Activated CD8-positive, alpha-beta memory T cell treated with anti-CD3 and anti-CD28 coated beads for 4 hours (primary cell): ENCODE measurements around the gene ST13.
A peak's percentile ranks its signal among the peaks of the same experiment; 100 is the strongest.
"Not testable (repeated sequence)": the region's sequence is repeated elsewhere in the genome, so short reads cannot be mapped to it uniquely, and the experiment has no call there.

ENCODE experiments used
- DNase-seq, 2 donors: peaks; one replicate each; pipeline ENCODE4 v3.0.0-alpha.2; 2020; ENCODE audit warnings: low read depth in 2 of 2

ST13 gene

DNA sequence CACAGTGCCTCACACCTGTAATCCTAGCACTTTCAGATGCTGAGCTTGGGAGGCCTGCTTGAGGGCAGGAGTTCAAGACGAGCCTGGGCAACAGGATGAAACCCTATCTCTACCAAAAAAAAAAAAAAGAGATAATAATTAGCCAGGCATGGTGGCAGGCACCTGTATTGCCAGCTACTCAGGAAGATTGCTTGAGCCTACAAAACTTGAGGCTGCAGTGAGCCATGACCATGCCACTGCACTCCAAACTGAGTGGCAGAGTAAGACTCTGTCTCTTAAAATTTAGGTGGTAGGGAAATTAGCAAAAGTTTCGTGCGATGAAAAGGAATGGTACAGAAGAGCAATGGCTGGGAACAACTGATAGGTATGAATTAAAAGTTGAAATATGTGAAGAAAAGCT lies 18.0 kb downstream of the ST13 start:
- DNase-seq, result no peak

DNA sequence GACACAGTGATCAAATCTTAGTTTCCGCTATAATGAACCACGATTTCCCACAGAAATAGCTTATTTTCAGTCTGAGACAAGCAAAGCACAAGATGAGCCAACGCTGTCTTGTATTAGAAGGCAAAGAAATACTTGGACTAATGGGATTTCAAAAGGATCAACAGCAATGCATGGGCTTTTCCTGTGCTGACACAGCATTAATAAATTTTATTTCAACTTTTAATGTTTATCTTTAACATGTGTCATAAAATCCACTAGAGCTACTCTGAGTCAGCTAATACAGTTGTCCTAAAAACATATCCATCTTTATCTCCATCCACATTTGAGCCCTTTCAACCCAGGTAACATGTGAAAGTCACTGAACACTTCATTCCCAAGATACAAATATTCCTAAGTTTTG lies 21.8 kb downstream of the ST13 start:
- no peak for DNase-seq

DNA sequence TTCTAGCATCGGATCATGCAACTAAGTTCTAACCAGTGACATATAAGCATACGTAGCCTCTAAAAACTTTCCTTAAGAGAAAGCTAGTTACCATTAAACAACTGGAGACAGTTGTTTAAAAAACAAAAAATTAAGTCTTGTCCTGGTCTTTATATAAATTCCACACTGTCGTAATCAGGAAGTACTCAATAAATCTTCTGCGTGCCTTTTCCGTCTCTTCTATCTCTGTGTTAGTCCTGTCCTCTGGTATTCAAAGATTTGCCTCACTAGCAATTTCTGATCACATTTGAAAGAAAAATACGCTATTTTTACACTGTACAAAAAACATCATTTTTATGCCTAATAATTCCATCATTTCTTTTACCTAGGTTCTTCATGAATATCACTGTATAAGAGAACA lies 27.3 kb downstream of the ST13 start:
- DNase-seq, result no peak

DNA sequence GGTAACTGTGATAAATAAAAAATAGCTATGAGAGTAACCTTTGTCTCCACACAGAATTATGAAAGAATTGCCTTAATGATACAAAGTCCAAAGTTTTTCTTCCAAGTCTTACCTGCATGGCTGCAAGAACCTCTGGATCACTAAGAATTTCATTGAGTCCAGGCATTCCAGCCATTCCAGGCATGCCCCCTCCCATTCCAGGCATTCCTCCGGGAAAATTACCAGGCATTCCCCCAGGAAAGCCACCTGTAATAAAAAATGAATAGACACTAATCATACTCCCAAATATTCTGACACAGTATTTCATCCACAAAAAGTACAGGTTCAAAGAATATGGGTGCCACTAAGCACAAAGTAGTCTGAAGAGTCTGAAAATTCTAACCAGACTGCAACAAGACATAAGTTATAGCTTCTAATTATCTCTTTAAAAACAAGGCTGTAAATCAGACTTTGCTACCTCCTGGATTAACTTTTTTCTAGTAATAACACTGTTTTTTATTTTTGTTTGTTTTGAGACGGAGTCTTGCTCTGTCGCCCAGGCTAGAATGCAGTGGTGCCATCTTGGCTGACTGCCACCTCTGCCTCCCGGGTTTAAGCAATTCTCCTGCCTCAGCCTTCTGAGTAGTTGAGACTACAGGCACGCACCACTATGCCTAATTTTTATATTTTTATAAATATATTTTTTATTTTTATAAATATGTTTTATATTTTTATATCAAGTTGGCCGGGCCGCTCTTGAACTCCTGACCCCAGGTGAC lies 29.3 kb downstream of the ST13 start:
- no peak for DNase-seq

DNA sequence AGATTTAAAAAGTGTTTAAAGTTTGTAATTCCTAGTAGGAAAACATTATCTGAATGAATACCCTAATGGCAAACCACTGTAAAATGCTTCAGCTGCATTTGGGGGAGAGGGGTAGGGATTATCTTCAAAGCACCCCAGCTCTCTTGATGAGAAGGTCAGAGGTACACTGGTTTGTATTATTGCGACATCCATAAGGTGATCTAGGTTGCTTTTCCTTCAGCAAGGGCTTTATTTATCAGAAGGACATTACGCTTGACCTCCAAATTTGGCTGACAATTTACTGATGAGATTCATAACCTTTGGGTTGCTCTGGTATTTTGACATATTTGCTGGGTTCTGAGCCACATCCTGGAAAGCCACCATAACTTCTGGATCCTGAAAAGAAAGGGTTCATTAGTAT lies 30.1 kb downstream of the ST13 start:
- not testable (repeated sequence) for DNase-seq

DNA sequence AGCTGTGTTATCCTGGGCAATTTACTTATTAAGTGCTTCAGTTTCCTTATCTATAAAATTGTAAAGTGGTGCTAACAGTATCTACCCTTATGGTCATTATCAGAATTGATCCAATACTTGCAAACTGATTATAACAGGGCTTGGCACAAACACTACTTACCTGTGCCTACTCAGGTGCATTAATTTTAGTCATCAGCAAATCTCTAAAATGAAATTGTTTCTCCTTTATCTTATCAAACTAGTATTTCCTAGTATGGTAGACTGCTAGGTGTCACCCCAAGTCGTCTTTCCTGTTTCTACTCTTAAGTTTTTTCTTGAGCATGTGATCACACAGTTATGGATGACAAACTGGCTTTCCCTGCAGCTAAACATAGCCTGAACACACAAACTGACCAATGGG lies 33.0 kb downstream of the ST13 start:
- no peak for DNase-seq

DNA sequence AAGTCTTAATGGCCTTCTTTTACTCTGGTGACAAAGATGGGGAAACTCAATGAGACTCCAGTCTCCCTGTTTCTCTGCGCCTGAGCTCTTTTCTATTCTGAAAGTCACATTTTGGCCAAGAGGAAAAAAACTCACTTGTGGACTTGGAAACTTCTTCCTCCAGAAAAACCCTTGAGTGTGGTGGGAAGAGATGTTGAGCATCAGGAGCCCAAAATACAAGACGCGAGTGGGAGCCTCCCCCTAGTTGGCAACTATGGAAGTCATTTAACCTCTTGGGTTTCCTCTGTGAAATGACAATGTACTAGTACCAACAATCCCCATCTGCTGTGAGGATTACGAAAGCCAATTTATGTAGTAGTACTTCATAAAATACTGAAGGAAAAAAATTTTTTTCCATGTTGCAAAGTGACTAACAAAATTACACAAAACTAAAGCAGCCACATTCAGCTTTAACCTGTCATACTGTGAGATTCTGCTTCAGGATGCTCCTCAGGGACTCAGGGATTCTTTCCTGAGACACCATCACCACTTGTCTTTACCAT lies 36.8 kb downstream of the ST13 start:
- no peak for DNase-seq

DNA sequence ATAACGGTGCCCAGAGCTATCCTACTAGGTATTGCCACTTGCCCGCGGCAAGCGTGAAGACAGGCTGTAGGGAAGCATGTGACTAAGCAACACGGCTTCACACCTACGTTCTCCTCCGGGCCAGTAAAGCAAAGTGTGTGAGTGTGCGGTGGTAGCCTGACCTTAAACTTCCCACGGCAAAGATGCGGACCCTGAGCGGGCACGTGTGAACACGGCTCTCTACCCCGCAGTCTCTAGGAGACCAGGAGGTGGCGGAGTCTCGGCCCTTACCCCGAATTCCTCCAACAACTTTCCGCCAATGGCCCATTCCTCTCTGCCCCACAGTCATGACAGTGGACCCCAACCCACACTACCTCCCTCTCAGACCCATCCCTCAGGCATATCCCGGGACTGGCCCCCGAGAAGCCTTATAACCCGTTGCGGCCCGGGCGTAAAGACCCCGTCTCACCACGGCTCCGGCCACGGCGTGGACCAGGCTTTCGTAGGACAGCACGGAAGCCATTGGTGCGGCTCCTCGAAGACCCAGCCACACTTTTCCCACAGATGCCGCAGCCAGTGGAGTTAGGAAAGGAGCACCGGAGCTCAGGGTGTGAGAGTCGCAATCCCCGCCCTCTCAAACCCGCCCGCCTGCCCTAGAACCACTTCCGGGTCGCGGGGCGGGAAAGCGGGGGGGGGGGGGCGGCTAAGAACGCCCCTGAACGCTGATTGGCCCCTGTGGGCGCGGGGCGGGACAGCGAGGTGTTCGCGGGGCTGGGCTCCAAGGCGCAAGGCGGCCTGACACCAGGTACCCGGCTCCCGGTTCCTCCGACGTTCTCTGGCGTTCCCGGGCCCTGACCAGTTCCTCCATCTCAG lies 37.5 kb downstream of the ST13 start, which contains the start of gene SLC25A17:
TSS of gene SLC25A17 (minus strand) at position 600 of the 852 bp plus-strand sequence. CDS start at position 502, 98 bp downstream.
- DNase-seq, result peak; percentile 78 to 79

DNA sequence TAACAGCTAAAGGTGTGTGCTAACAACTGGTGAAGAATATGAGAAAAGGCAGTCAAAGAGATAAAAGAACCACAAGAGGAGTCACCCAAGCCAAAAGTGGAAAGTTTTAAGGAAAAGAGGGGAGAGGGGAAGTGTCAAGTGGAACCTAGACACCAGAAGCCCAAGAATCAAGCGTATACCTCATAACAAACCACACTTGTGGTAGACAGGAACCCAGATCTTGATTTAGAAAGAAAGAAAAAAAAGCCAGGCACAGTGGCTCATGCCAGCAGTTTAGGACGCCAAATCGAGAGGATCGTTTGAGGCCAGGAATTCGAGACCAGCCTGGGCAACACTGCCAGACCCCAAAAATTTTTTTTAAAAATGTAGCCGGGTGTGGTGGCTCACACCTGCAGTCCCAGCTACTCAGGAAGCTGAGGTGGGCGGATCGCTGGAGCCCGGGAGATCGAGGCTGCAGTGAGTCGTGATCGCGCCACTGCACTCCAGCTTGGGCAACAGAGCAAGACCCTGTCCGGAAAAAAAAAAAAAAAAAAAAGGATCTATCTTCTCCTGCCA lies 38.2 kb downstream of the ST13 start:
- DNase-seq, result no peak

DNA sequence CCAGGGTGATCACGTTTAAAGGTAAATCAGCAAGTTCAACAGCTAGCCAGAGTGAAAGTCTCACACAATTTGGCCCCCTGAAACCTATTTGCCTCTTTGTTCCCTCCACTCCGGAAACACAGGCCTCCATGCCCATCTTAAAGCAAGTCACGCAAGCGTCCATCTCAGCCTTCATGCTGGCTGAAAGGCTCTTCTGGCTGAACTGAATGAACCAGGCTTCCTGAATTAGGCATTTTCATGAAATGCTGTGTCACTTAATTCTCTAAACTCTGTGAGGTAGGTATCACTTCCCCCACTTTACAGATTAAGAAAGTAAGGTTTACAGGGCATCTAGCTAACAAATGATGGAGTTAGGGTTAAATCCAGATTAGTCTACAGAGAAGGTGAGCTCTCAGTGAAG lies 38.7 kb downstream of the ST13 start:
- DNase-seq, result no peak

DNA sequence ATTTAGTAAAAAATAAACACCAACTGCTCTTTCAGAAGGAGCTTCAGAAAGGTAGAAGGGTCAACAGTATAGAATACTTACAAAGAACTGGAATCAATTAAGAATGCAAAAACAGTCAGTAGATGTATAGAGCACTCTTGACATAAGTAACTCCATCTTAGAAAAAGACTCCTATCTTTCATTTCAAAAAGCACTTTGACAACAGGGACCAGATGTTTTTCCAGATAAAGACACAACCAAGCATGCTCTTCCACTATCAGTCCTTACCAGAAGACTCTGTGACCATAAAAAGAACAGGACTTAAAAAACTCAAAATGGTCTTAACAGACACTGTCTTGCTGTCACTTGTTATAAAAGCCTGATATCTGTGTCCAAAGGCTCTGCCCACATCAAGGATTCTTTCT lies 42.5 kb downstream of the ST13 start:
- no peak for DNase-seq

DNA sequence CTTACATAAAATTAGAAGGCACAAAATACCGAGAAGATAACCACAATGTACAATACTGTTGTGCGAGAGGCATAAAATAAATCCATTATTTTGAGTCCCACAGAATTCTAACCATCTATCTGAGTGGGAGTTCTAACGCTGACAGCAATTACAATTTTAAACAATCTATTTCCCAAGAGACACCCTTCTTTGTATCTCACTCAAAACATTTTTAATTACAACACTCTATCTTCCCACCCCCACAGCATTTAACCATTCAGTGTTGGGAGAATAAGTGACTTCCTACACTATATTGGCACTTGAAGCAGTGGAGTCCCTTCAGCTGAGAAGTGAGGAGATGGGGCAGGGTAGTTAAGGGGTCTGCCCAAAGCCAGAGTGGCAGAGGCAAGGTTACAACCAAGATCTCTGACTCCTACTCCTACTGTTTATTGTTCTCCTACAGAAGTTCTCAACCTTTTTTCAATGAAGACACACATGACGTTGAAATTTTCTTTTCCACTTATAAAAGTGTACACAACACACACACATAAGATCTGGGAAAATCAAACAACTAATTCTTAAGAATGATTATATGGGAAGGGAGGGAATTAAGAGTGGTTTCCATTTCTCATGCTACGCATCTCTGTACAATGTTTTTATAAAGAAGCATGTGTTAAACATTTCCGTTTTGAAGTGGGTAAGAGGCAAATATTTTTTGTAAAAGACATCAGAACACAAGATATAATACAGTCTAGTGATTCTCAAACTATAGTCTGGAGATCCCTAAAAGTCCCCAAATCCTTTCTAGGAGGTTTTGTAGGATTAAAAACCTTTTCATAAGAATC lies 48.2 kb downstream of the ST13 start:
- no peak for DNase-seq

DNA sequence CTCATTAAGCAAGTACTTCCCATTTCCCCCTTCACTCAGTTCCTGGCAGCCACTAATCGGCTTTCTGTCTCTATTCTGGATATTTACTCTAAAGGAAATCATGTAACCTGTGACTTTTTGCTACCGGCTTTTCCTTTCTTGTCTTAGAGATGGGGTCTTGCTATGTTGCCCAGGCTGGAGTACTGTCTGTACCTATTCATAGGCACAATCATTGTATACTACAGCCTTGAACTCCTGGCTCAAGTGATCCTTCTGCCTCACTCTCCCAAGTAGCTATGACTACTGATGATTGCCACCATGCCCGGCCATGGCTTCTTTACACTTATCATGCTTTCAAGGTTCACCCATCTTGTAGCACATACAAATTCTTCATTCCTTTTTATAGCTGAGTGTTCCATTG lies 49.7 kb downstream of the ST13 start:
- no peak for DNase-seq

DNA sequence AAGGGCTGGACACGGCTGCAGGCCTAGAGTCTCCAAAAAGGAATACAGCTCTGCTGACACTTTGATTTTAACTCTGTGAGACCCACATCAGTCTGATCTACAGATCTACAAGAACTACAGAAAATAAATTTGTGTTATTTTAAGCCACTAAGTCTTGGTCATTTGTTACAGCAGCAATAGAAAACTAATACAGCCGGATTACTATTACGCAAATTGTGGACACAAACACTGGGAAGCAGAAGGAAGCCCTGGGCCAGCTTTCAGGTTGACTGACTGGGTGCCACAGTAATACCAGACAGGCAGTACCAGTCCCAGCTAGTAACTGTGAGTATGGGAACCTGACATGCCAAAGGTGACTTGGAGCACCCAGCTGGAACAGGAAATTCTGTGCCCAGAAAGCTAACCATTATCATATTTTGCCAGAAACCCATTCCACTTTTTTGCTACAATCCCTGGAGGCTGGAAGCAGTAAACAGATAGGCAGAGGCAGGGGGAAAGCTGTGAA lies 50.7 kb downstream of the ST13 start:
- no peak for DNase-seq

DNA sequence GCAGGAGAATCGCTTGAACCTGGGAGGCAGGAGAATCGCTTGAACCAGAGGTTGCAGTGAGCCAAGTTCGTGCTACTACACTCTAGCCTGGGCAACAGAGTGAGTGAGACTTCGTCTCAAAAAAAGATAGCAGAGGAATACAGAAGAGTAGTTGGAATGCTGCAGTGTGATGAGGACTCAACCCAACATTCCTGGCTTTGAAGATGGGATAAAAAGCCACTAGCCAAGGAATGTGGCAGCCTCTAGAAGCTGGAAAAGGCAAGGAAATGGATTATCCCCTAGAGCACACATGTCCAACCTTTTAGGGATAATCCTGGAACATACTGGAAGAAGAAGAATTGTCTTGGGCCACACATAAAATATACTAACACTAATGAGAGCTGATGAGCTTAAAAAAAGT lies 51.2 kb downstream of the ST13 start:
- no peak for DNase-seq

DNA sequence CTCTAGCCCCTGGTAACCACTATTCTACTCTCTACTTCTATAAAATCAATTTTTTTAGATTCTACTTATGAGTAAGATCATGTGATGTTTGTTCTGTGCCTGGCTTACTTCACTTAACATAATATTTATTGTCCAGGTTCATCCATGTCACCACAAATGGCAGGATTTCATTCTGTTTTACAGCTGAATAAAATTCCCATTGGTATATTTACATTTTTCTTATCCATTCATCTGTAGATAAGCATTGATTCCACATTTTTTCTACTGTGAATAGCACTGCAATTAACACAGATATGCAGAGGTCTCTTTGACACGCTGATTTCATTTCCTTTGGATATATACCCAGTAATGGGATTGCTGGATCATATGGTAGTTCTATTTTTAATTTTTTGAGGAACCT lies 53.1 kb downstream of the ST13 start:
- no peak for DNase-seq

DNA sequence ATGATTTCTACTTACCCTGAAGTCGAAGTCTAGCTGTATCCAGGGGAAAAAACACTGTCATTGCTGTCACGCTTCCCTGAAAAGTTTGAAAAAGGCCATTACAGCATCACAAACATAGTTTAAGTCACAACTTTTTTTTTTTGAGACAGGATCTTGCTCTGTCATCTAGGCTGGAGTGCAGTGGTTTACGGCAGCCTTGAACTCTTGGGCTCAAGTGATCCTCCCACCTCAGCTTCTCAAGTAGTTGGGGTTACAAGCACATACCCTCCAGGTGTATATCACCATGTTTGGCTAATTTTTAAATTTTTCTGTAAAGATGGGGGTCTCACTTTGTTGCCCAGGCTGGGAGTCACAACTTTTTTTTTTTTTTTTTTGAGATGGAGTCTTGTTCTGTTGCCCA lies 57.4 kb downstream of the ST13 start:
- DNase-seq, result no peak

DNA sequence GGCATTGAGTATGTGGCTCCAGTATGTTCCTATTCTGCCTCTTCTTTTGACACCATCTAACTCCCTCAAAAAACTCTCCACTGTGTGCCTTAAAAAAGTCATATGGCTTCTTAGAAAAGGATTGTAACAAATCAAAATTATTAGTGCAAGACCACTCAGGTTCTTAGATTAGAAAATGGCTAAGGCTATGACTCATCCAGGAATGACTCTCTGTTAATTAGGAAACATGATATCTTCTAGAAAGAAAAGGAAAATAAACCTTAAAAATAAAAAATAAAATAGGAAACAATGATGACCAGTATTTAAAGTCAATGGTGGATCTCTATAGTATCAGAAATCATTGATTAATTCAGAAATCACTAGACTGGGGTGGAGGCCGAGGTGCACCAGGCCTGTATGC lies 59.0 kb downstream of the ST13 start:
- no peak for DNase-seq

DNA sequence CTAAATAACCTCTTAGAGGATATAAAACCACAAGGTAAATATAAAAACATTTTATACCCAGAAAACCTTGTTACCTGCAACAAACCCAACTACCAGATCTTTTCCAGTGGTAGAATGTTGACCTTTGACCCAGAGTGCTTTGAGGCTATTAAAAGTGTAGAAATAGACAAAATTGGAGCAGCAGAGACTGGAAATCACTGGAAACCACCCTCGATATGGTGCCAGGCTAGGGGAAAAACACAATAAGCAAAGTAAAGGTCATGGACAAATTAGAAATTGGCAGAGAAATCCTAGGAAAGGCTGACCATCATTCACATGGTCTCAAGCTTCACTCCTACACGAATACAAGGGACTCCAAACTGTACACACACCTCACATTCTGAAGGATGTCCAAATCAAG lies 64.0 kb downstream of the ST13 start:
- no peak for DNase-seq

DNA sequence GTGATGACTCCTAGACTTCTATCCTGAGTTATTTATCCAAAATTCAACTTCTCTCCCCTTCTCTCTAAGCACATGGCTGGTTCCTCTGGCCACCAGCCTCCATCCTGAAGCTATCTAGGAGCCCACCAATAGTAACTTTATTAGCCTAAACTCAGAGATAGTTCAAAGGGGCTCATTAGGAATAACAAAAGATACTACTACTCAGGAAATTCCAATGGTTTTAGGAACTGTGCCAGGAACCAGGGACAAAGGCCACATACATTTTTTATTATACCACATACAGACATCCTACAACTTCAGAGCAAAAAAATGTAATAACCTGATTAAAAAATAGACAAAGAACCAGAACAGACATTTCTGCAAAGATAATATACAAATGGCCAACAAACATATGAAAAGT lies 65.2 kb downstream of the ST13 start:
- DNase-seq, result no peak

DNA sequence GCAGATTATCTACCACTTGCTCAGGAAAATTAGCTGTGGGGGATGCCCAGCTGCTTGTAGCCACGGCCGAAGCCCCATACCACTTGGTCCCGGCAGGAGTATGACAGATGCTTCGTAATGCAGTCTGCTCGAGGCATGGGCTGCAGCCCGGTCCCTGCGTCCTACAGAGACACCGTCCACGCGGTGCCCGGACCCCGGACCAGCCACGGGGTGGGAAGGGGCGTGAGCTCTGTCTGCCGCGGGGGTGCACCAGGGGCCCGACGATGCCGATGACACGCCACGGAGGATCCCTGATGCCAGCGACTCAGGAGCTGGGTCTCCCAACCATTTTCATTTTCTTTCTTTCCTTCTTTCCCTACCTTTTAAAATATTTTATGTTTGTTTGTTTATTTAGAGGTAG lies 67.3 kb downstream of the ST13 start:
- DNase-seq, result no peak

DNA sequence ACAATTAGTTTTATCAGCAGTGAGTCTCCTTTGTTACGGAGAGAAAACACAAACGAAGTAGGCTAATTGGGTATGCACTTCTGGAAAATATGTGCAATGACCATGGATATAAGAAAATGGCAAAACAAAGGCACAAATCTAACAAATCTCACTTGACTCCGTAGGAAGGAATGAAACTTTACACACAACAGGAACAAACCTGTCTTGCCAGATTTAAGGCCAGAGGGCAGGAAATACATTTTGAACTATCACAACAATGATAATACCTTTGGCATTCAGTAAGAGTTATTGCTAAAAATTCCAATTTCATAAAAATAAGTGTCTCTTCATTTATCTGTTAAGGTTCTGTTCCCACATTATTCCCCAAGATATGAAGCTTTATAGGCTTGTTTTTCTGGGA lies 73.9 kb downstream of the ST13 start:
- DNase-seq, result no peak
